Measurements from ENCODE around the gene DNAJC13.

GRCh38 chr3:132435911-132436425 lies 18.7 kb downstream of the DNAJC13 start:
- TF ChIP-seq CTCF (conservative IDR thresholded peaks at IDR 0.05; ENCODE audit: low read length): no peak
- no peak for TF ChIP-seq EZH2phosphoT487 (IDR thresholded peaks at IDR 0.05; ENCODE audit: borderline replicate concordance, low read depth, low read length)

Data from OCI-LY7 (cell line).